AG10803 (cell line): ENCODE measurements around the gene ZNF804A.

Experiments used
- DNase-seq: peaks from one replicate; pipeline ENCODE4 v3.0.0; 2010; ENCODE audit warnings: low read depth
- H3K4me3 ChIP-seq: 2 replicates; pipeline ENCODE4 v1.5.1; 2011; ENCODE audit warnings: mild to moderate bottlenecking, low read length, control low read depth
- CTCF ChIP-seq: conservative IDR thresholded peaks from 2 replicates; pipeline ENCODE4 v1.5.1; 2011; ENCODE audit warnings: mild to moderate bottlenecking, low read length, control low read depth, inconsistent platforms

The ZNF804A gene

DNA sequence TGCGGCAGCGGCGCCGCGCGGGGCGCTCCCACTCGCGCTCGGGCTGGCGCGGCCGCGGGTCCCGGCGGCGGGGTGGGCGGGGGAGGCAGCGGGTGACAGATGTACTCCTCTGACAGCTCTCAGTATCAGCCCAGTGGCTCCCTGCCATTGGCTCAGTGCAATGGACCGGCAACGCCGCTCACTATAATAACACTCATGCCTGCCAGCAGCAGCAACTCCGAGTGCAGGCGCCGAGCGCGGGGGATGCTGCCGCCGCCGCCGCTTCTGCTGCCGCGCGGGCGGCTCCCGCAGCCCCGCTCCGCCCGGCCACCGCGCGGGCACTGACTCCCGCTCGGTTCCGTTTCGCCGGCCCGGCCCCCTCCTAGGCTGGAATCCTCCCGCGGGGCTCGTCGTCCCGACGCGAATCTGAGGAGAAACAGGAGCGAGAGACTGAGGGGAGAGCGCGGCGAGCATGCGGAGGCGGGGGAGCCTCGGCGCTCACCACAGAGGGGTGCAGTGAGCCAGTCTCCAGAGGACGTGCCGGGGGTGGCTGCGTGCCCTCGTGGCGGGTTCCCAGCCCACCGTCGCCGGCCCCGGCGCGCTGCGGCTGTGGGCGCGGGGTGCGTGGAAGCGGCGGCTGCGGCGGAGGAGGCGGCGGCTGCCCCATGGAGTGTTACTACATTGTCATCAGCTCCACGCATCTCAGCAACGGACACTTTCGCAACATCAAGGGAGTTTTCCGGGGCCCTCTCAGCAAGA is at the start of gene ZNF804A:
Gene ZNF804A, plus strand, starts transcription at position 214 of the 738 bp plus-strand sequence. Its CDS starts 431 bp downstream, at position 645.
- DNase-seq, result peak; percentile 16
- TF ChIP-seq CTCF, result no peak

GRCh38 chr2:184549153-184549552 is 49.2 kb upstream of the ZNF804A start:
- no peak for TF ChIP-seq CTCF
- DNase-seq, result no peak
- H3K4me3 ChIP-seq, result no peak overlapping the region

More for the DNA sequence above, at the start of gene ZNF804A:
- H3K4me3 ChIP-seq, result peak within 1 kb of the TSS; percentile 61

DNA sequence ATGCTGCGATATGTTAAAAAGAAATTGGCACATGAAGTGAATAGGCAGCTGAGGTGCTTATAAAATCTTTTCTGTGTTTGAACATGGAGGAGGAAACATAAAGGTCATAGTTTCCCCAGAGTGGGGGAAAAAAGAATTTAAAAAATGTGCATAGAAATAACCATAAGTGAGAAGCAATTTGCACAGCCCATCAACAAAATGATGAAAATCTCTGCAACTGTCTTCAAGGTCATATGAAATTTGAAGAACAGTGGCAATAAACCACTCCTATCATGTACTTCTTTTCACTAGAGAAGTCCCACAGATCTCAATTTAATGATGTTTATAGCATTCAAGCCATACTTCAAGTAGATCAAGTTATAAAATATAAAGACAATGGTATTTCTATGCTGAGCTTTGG is 46.7 kb upstream of the ZNF804A start:
- no peak overlapping the region for H3K4me3 ChIP-seq
- TF ChIP-seq CTCF, result no peak
- DNase-seq, result no peak

- TF ChIP-seq CTCF, result no peak
- DNase-seq, result no peak
- H3K4me3 ChIP-seq, result no peak overlapping the region
Measured at GRCh38 chr2:184554736-184555135, 43.6 kb upstream of the ZNF804A start.

DNA sequence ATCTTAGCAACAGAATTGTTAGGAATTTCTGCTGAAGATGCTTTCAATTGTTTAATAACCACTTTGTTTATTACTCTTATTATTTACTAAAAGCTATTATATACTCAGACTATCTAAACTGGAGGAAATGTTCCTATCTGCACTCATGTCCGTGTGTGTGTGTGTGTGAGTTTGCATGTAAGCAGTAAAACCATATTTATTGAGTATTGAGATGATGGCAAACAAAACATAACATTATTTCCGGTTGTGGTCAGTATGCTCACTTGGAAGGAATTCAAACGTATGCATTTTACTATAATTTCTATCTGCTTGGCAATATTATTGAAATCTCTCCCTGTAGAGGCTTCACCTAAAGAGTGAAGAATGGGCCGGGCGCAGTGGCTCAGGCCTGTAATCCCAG is 43.0 kb upstream of the ZNF804A start:
- TF ChIP-seq CTCF, result no peak
- H3K4me3 ChIP-seq, result no peak overlapping the region
- DNase-seq, result no peak

GRCh38 chr2:184556639-184557038 is 41.7 kb upstream of the ZNF804A start:
- DNase-seq, result no peak
- TF ChIP-seq CTCF, result no peak

GRCh38 chr2:184558713-184559464 is 39.4 kb upstream of the ZNF804A start:
- DNase-seq, result no peak
- TF ChIP-seq CTCF, result no peak
- no peak overlapping the region for H3K4me3 ChIP-seq

More at GRCh38 chr2:184556639-184557038, 41.7 kb upstream of the ZNF804A start:
- no peak overlapping the region for H3K4me3 ChIP-seq
